Activated CD8-positive, alpha-beta T cell treated with anti-CD3 and anti-CD28 coated beads for 36 hours (primary cell): ENCODE data around the gene PIGQ. TPM values are rescaled to one million over a fixed set of nuclear protein-coding genes. Genes with fewer than 3 reads are reported as not detected.

Source experiments
- ATAC-seq: fragments of 200-7000 bp; cut with Tn5 transposase; one replicate; pipeline ENCODE4 v1.10.0; 2021; ENCODE audit warnings: mild to moderate bottlenecking, moderate library complexity
- CTCF ChIA-PET: fragments of 350-600 bp; sonication (Branson Sonifier 250); formaldehyde crosslinking; loops from one replicate; lab custom pipeline; 2021; ENCODE audit warnings: antibody characterized with exemption; lab: Charles Lee
- POLR2A ChIA-PET: fragments of 350-600 bp; sonication (Branson Sonifier 250); formaldehyde crosslinking; loops from one replicate; lab custom pipeline; 2021; ENCODE audit warnings: antibody characterized with exemption; lab: Charles Lee
- DNase-seq: peaks from one replicate; pipeline ENCODE4 v3.0.0-alpha.2; 2020
- H3K27ac Mint-ChIP-seq: one replicate; pipeline ENCODE4 v1.8.0; 2021; ENCODE audit warnings: mild to moderate bottlenecking, mixed read lengths
- H3K27me3 Mint-ChIP-seq: one replicate; pipeline ENCODE4 v1.8.0; 2021; ENCODE audit warnings: mixed read lengths
- H3K36me3 Mint-ChIP-seq: one replicate; pipeline ENCODE4 v1.8.0; 2021; ENCODE audit warnings: low read depth, mixed read lengths
- H3K4me1 Mint-ChIP-seq: one replicate; pipeline ENCODE4 v1.8.0; 2021; ENCODE audit warnings: low read depth, mixed read lengths
- H3K4me3 Mint-ChIP-seq: one replicate; pipeline ENCODE4 v1.8.0; 2021; ENCODE audit warnings: mild to moderate bottlenecking, moderate library complexity, mixed read lengths
- H3K9me3 Mint-ChIP-seq: one replicate; pipeline ENCODE4 v1.8.0; 2021; ENCODE audit warnings: mixed read lengths
- CTCF ChIP-seq: fragments of 200-600 bp; IDR thresholded peaks from one replicate; pipeline ENCODE4 v1.8.0; 2022; ENCODE audit warnings: antibody characterized with exemption, mild to moderate bottlenecking
- intact Hi-C: fragments of 100-400 bp; cut with micrococcal nuclease; formaldehyde crosslinking; loops from one replicate; pipeline ENCODE4 v1.10.0; 2022
- total RNA-seq, 2 experiments: library from RNA; stranded (reverse); gene quantifications; one replicate each; pipeline ENCODE4 v1.2.3, GENCODE V29; 2021

Gene PIGQ
- total RNA-seq, 2 experiments from 2014 or later: 18.5 to 18.6 TPM

GRCh38 chr16:552171-552570, 17.6 kb upstream of the PIGQ start:
- no peak for DNase-seq
- TF ChIP-seq CTCF: no peak
- no peak for ATAC-seq
- H3K36me3 Mint-ChIP-seq: no peaks in the 10 kb centered on the region
- H3K9me3 Mint-ChIP-seq: no peaks in the 10 kb centered on the region
- intact Hi-C loops: no loop called here
- no peak overlapping the region for H3K4me3 Mint-ChIP-seq
- ChIA-PET CTCF (no interaction called here), POLR2A (no interaction called here)
- H3K27me3 Mint-ChIP-seq: no peaks in the 10 kb centered on the region
- no peaks in the 10 kb centered on the region for H3K4me1 Mint-ChIP-seq
- H3K27ac Mint-ChIP-seq: no peak overlapping the region

- no peaks in the 10 kb centered on the region for H3K9me3 Mint-ChIP-seq
- H3K4me1 Mint-ChIP-seq: no peaks in the 10 kb centered on the region
- TF ChIP-seq CTCF: no peak
- ChIA-PET POLR2A (interaction anchor here (0.9 kb wide), 1 partner anchor 35 kb away, joined by 3 read pairs; no protein-coding TSS in a partner anchor), CTCF (no interaction called here)
- H3K36me3 Mint-ChIP-seq: no peaks in the 10 kb centered on the region
- H3K27ac Mint-ChIP-seq: no peak overlapping the region
- H3K4me3 Mint-ChIP-seq: no peak overlapping the region
- intact Hi-C loops: no loop called here
- DNase-seq: no peak
- H3K27me3 Mint-ChIP-seq: peaks cover 3% of the 10 kb centered on the region
- no peak for ATAC-seq
Measured at GRCh38 chr16:553601-554296, 16.0 kb upstream of the PIGQ start.

- CTCF ChIA-PET: no interaction called here
- H3K36me3 Mint-ChIP-seq: no peaks in the 10 kb centered on the region
- no peak for ATAC-seq
- no peak for TF ChIP-seq CTCF
- intact Hi-C loops: no loop called here
- no peaks in the 10 kb centered on the region for H3K9me3 Mint-ChIP-seq
- POLR2A ChIA-PET: no interaction called here
- H3K4me3 Mint-ChIP-seq: no peak overlapping the region
- no peak overlapping the region for H3K27ac Mint-ChIP-seq
- peaks cover 3% of the 10 kb centered on the region for H3K27me3 Mint-ChIP-seq
- no peaks in the 10 kb centered on the region for H3K4me1 Mint-ChIP-seq
- no peak for DNase-seq
Measured at GRCh38 chr16:554297-554621, 15.5 kb upstream of the PIGQ start.

GRCh38 chr16:554640-555365, 15.0 kb upstream of the PIGQ start:
- no peak for DNase-seq
- POLR2A ChIA-PET: no interaction called here

More at GRCh38 chr16:554640-555365, 15.0 kb upstream of the PIGQ start:
- Mint-ChIP-seq H3K4me1 (no peaks in the 10 kb centered on the region), H3K27me3 (peaks cover 6% of the 10 kb centered on the region), H3K9me3 (no peaks in the 10 kb centered on the region), H3K4me3 (no peak overlapping the region), H3K36me3 (no peaks in the 10 kb centered on the region), H3K27ac (no peak overlapping the region)
- no peak for ATAC-seq
- CTCF ChIA-PET: no interaction called here
- TF ChIP-seq CTCF: no peak
- intact Hi-C loops: no loop called here
